SK-N-SH (cell line): Measurements from ENCODE around the gene POGLUT3. TPM values are rescaled to one million over a fixed set of nuclear protein-coding genes. Genes with fewer than 3 reads are reported as not detected.

Experiments
- CTCF ChIA-PET: fragments of 300-600, 350-600 bp; formaldehyde crosslinking; extraction: SDS; loops from one replicate; lab custom pipeline; 2021; lab: Yijun Ruan, JAX
- POLR2A ChIA-PET: fragments of 350-600 bp; sonication (Branson Sonifier 250); formaldehyde crosslinking; extraction: SDS; loops from one replicate; lab custom pipeline; 2020; ENCODE audit warnings: antibody characterized with exemption, inconsistent platforms; lab: Yijun Ruan, JAX
- DNase-seq: peaks from one replicate; pipeline ENCODE4 v3.0.0; 2012
- H2AFZ ChIP-seq: fragments of 200-600 bp; sonication (generic); 2 replicates; pipeline ENCODE4 v1.8.1; 2016; ENCODE audit warnings: antibody characterized with exemption, mild to moderate bottlenecking, low read depth
- H3F3A ChIP-seq: fragments of 200-600 bp; sonication (generic); replicated peaks from 2 replicates; pipeline ENCODE3; 2016; ENCODE audit warnings: antibody characterized with exemption, mild to moderate bottlenecking; ENCODE audit not compliant: insufficient read depth
- H3K27ac ChIP-seq, 2 experiments: fragments of 200-500 bp in 1 of 2; fragments of 200-600 bp in 1 of 2; sonication (Bioruptor generic) in 1 of 2; sonication (generic), shearing (Covaris generic) in 1 of 2; 2 replicates each; pipeline versions ENCODE4 v1.5.1 to v1.6.1; 2014 to 2016; ENCODE audit warnings: low read depth in 2 of 2, inconsistent platforms in 1 of 2, low read length in 1 of 2, mild to moderate bottlenecking in 1 of 2, mixed read lengths in 1 of 2
- H3K27me3 ChIP-seq: fragments of 200-600 bp; sonication (generic), shearing (Covaris generic); 2 replicates; pipeline ENCODE4 v1.6.1; 2016; ENCODE audit warnings: mixed run types; ENCODE audit not compliant: insufficient read depth
- H3K36me3 ChIP-seq, 2 experiments: fragments of 200-500 bp in 1 of 2; fragments of 200-600 bp in 1 of 2; sonication (Bioruptor generic) in 1 of 2; sonication (generic) in 1 of 2; replicated peaks in 1 of 2; 2 replicates each; pipeline versions ENCODE3 to v1.5.1; 2014 to 2016; ENCODE audit warnings: low read length in 1 of 2, mild to moderate bottlenecking in 1 of 2; ENCODE audit not compliant: insufficient read depth in 2 of 2, control insufficient read depth in 1 of 2
- H3K4me1 ChIP-seq, 2 experiments: fragments of 200-500 bp in 1 of 2; fragments of 200-600 bp in 1 of 2; sonication (Bioruptor generic) in 1 of 2; sonication (generic), shearing (Covaris generic) in 1 of 2; 2 replicates each; pipeline versions ENCODE4 v1.5.1 to v1.6.1; 2014 to 2016; ENCODE audit warnings: low read depth in 1 of 2, low read length in 1 of 2, mixed run types in 1 of 2; ENCODE audit not compliant: insufficient read depth in 2 of 2, control insufficient read depth in 1 of 2
- H3K4me2 ChIP-seq: fragments of 200-600 bp; sonication (generic), shearing (Covaris generic); 2 replicates; pipeline ENCODE4 v1.6.1; 2017; ENCODE audit warnings: mixed run types
- H3K4me3 ChIP-seq, 2 experiments: fragments of 200-500 bp in 1 of 2; fragments of 200-600 bp in 1 of 2; sonication (Bioruptor generic) in 1 of 2; sonication (generic), shearing (Covaris generic) in 1 of 2; 2 replicates each; pipeline versions ENCODE4 v1.5.1 to v1.8.1; 2014 to 2016; ENCODE audit warnings: low read depth in 2 of 2, inconsistent platforms in 1 of 2, low read length in 1 of 2, mild to moderate bottlenecking in 1 of 2, mixed read lengths in 1 of 2, moderate library complexity in 1 of 2
- H3K79me2 ChIP-seq: fragments of 200-600 bp; sonication (generic); 2 replicates; pipeline ENCODE4 v1.8.1; 2017; ENCODE audit warnings: mild to moderate bottlenecking; ENCODE audit not compliant: insufficient read depth
- H3K9ac ChIP-seq: fragments of 200-600 bp; sonication (generic); 2 replicates; pipeline ENCODE4 v1.6.1; 2017; ENCODE audit warnings: mixed run types
- H3K9me2 ChIP-seq: fragments of 200-600 bp; sonication (generic); 2 replicates; pipeline ENCODE4 v1.6.1; 2017; ENCODE audit warnings: mixed run types
- H3K9me3 ChIP-seq: fragments of 200-600 bp; sonication (generic); 2 replicates; pipeline ENCODE4 v1.6.1; 2017; ENCODE audit warnings: mixed run types, mild to moderate bottlenecking, moderate library complexity
- H4K20me1 ChIP-seq: fragments of 200-600 bp; sonication (generic); 2 replicates; pipeline ENCODE4 v1.6.1; 2017; ENCODE audit warnings: mild to moderate bottlenecking, mixed run types; ENCODE audit not compliant: insufficient read depth
- CHD2 ChIP-seq: fragments of 150-350 bp; IDR thresholded peaks from 2 replicates; pipeline ENCODE4 v1.6.1; 2018; ENCODE audit warnings: low read length; ENCODE audit not compliant: partially characterized antibody
- EP300 ChIP-seq, 2 experiments: IDR thresholded peaks; 2 replicates each; pipeline versions ENCODE4 v1.4.0 to v1.6.1; 2012; ENCODE audit warnings: borderline replicate concordance in 1 of 2, low read depth in 1 of 2, low read length in 1 of 2
- FOXJ3 ChIP-seq: sonication (generic); formaldehyde crosslinking; IDR thresholded peaks from 2 replicates; pipeline ENCODE4 v1.5.1; 2020; ENCODE audit warnings: mild to moderate bottlenecking, missing genetic modification reagents
- FOXM1 ChIP-seq: IDR thresholded peaks from 2 replicates; pipeline ENCODE4 v1.4.0; 2012; ENCODE audit warnings: low read depth, mild to moderate bottlenecking
- GABPA ChIP-seq: IDR thresholded peaks from 2 replicates; pipeline ENCODE4 v1.4.0; 2012; ENCODE audit warnings: low read depth, mild to moderate bottlenecking
- GATA2 ChIP-seq: sonication (generic); formaldehyde crosslinking; IDR thresholded peaks from 2 replicates; pipeline ENCODE4 v1.5.0; 2020; ENCODE audit warnings: mild to moderate bottlenecking, missing genetic modification reagents
- MAX ChIP-seq: IDR thresholded peaks from 2 replicates; pipeline ENCODE4 v1.4.0; 2012; ENCODE audit warnings: low read depth
- MEF2A ChIP-seq: IDR thresholded peaks from 2 replicates; pipeline ENCODE4 v1.4.0; 2012; ENCODE audit warnings: low read depth, borderline replicate concordance
- MXI1 ChIP-seq: IDR thresholded peaks from 2 replicates; pipeline ENCODE4 v1.6.1; 2012; ENCODE audit warnings: mild to moderate bottlenecking, low read depth, low read length, improper control_type of control experiment
- NRF1 ChIP-seq: IDR thresholded peaks from 2 replicates; pipeline ENCODE4 v1.6.1; 2012; ENCODE audit warnings: low read depth, mild to moderate bottlenecking, low read length
- PBX3 ChIP-seq: IDR thresholded peaks from 2 replicates; pipeline ENCODE4; 2012
- RAD21 ChIP-seq: IDR thresholded peaks from 2 replicates; pipeline ENCODE4 v1.6.1; 2012; ENCODE audit warnings: mild to moderate bottlenecking, low read length
- RCOR1 ChIP-seq: fragments of 150-350 bp; IDR thresholded peaks from 2 replicates; pipeline ENCODE4 v1.6.1; 2017; ENCODE audit warnings: antibody characterized with exemption, low read length
- REST ChIP-seq: IDR thresholded peaks from 2 replicates; pipeline ENCODE4 v1.6.1; 2012; ENCODE audit warnings: mild to moderate bottlenecking, low read depth, low read length, moderate library complexity
- RXRA ChIP-seq: IDR thresholded peaks from 2 replicates; pipeline ENCODE4 v1.4.0; 2012; ENCODE audit warnings: low read depth, mild to moderate bottlenecking, borderline replicate concordance
- SMC3 ChIP-seq: IDR thresholded peaks from 2 replicates; pipeline ENCODE4 v1.6.1; 2012; ENCODE audit warnings: low read depth, low read length, improper control_type of control experiment
- ZBTB33 ChIP-seq: IDR thresholded peaks from 2 replicates; pipeline ENCODE4 v1.4.0; 2012; ENCODE audit warnings: low read depth, borderline replicate concordance
- WGBS: methylation state at CpG from one replicate; pipeline ENCODE4 v1.1.6; 2017; ENCODE audit warnings: low lambda C conversion rate; 5-methylcytosine and 5-hydroxymethylcytosine counted together
- polyA plus RNA-seq, 3 experiments: library from polyadenylated mRNA; depleted of rRNA; stranded (reverse); fragments of >200 nt; gene quantifications; 2 replicates each; pipeline ENCODE4 v1.2.3, GENCODE V29; 2012

The POGLUT3 gene
- polyA plus RNA-seq, 1 of the 3 experiments (the other 2 are of a cell fraction) = 26.3 TPM

- CTCF ChIA-PET = interaction anchor here (1.0 kb wide), 1 partner anchor 8 kb away, joined by 3 read pairs; no protein-coding TSS in a partner anchor
Measured at GRCh38 chr11:108545909-108546501, 47.8 kb upstream of the POGLUT3 start.

GRCh38 chr11:108543316-108543964 is 45.3 kb upstream of the POGLUT3 start:
- Histone ChIP-seq H3F3A (no peaks in the 10 kb centered on the region), H3K9me2 (no peaks in the 10 kb centered on the region), H3K36me3 (no peaks in the 10 kb centered on the region), H3K27ac (no peak overlapping the region), H3K4me1 (no peaks in the 10 kb centered on the region), H4K20me1 (no peaks in the 10 kb centered on the region), H3K79me2 (no peaks in the 10 kb centered on the region), H3K4me3 (no peak overlapping the region), H3K9ac (no peak overlapping the region), H3K27me3 (no peaks in the 10 kb centered on the region; the same call in 1 of the 2 replicates), H3K9me3 (no peaks in the 10 kb centered on the region), H3K4me2 (no peak overlapping the region), H2AFZ (no peak overlapping the region)
- ChIA-PET CTCF (interaction anchor here (1.6 kb wide), 1 partner anchor 24 kb away, joined by 3 read pairs; no protein-coding TSS in a partner anchor), POLR2A (no interaction called here)
- 67% methylated on average over 5 of the region's 5 CpGs for WGBS
- DNase-seq = no peak
- TF ChIP-seq SMC3 (no peak), NRF1 (no peak), REST (no peak), RCOR1 (no peak), RXRA (no peak), MAX (no peak), EP300 (IDR thresholded peaks at IDR 0.05; ENCODE audit: borderline replicate concordance in 1 of 2, low read depth in 1 of 2, low read length in 1 of 2) (no peak), RAD21 (no peak), CHD2 (no peak), MXI1 (no peak)

More at GRCh38 chr11:108545909-108546501, 47.8 kb upstream of the POGLUT3 start:
- TF ChIP-seq MXI1 (no peak), ZBTB33 (no peak), MEF2A (no peak), GABPA (no peak), PBX3 (no peak), FOXJ3 (CRISPR knock-in tag) (no peak), FOXM1 (no peak), GATA2 (CRISPR knock-in tag) (no peak), RAD21 (no peak)
- H3K9me3 ChIP-seq = no peaks in the 10 kb centered on the region
- no peaks in the 10 kb centered on the region for H3K27me3 ChIP-seq
- no peaks in the 10 kb centered on the region for H3K36me3 ChIP-seq
- H3K4me1 ChIP-seq = no peaks in the 10 kb centered on the region
- H3K4me3 ChIP-seq = no peak overlapping the region
- no peak overlapping the region for H3K4me2 ChIP-seq
- H3F3A ChIP-seq = no peaks in the 10 kb centered on the region
- 68% methylated on average over 5 of the region's 5 CpGs for WGBS
- no peak overlapping the region for H3K27ac ChIP-seq
- H3K9me2 ChIP-seq = no peaks in the 10 kb centered on the region
- DNase-seq = no peak
- POLR2A ChIA-PET = interaction anchor here (0.6 kb wide), 1 partner anchor 967 kb away, joined by 3 read pairs; no protein-coding TSS in a partner anchor
- no peaks in the 10 kb centered on the region for H4K20me1 ChIP-seq
- no peak overlapping the region for H3K9ac ChIP-seq
- no peaks in the 10 kb centered on the region for H3K79me2 ChIP-seq
- H2AFZ ChIP-seq = no peak overlapping the region
